ENCODE measurements around the gene PPM1M.

The PPM1M gene

GRCh38 chr3:52249683-52250082 lies 4.1 kb downstream of the PPM1M start:
- TF ChIP-seq POLR2A (IDR thresholded peaks at IDR 0.05; ENCODE audit: extremely low read depth, insufficient read length) (no peak), MYC (IDR thresholded peaks at IDR 0.05; ENCODE audit: low read depth, low read length) (no peak), CTCF (IDR thresholded peaks at IDR 0.05; ENCODE audit: low read depth, low read length) (no peak), MAX (IDR thresholded peaks at IDR 0.05; ENCODE audit: low read depth, low read length) (no peak)
- H3K4me3 ChIP-seq (ENCODE audit: low read depth, low read length) = no peak overlapping the region
- DNase-seq (ENCODE audit: low read depth) = no peak

- DNase-seq (ENCODE audit: low read depth) = no peak
- TF ChIP-seq MYC (IDR thresholded peaks at IDR 0.05; ENCODE audit: low read depth, low read length) = no peak
- no peak for TF ChIP-seq CTCF (IDR thresholded peaks at IDR 0.05; ENCODE audit: low read depth, low read length)
- TF ChIP-seq POLR2A (IDR thresholded peaks at IDR 0.05; ENCODE audit: extremely low read depth, insufficient read length) = no peak
- TF ChIP-seq MAX (IDR thresholded peaks at IDR 0.05; ENCODE audit: low read depth, low read length) = no peak
- no peak overlapping the region for H3K4me3 ChIP-seq (ENCODE audit: low read depth, low read length)
Measured at GRCh38 chr3:52250122-52250521, 4.6 kb downstream of the PPM1M start.

- DNase-seq (ENCODE audit: low read depth) = peak; percentile 98
- peak overlapping the region; percentile 32 for H3K4me3 ChIP-seq (ENCODE audit: low read depth, low read length)
- no peak for TF ChIP-seq POLR2A (IDR thresholded peaks at IDR 0.05; ENCODE audit: extremely low read depth, insufficient read length)
- TF ChIP-seq MAX (IDR thresholded peaks at IDR 0.05; ENCODE audit: low read depth, low read length) = peak; percentile 77
- TF ChIP-seq MYC (IDR thresholded peaks at IDR 0.05; ENCODE audit: low read depth, low read length) = peak; percentile 83
- no peak for TF ChIP-seq CTCF (IDR thresholded peaks at IDR 0.05; ENCODE audit: low read depth, low read length)
Measured at GRCh38 chr3:52253314-52254304, 8.1 kb downstream of the PPM1M start.

GRCh38 chr3:52254608-52255007 lies 9.0 kb downstream of the PPM1M start:
- no peak for TF ChIP-seq MYC (IDR thresholded peaks at IDR 0.05; ENCODE audit: low read depth, low read length)
- TF ChIP-seq MAX (IDR thresholded peaks at IDR 0.05; ENCODE audit: low read depth, low read length) = no peak
- TF ChIP-seq POLR2A (IDR thresholded peaks at IDR 0.05; ENCODE audit: extremely low read depth, insufficient read length) = no peak
- TF ChIP-seq CTCF (IDR thresholded peaks at IDR 0.05; ENCODE audit: low read depth, low read length) = no peak
- no peak for DNase-seq (ENCODE audit: low read depth)
- no peak overlapping the region for H3K4me3 ChIP-seq (ENCODE audit: low read depth, low read length)

GRCh38 chr3:52256159-52256558 lies 10.6 kb downstream of the PPM1M start:
- no peak for TF ChIP-seq CTCF (IDR thresholded peaks at IDR 0.05; ENCODE audit: low read depth, low read length)
- TF ChIP-seq MAX (IDR thresholded peaks at IDR 0.05; ENCODE audit: low read depth, low read length) = no peak
- no peak for TF ChIP-seq POLR2A (IDR thresholded peaks at IDR 0.05; ENCODE audit: extremely low read depth, insufficient read length)
- TF ChIP-seq MYC (IDR thresholded peaks at IDR 0.05; ENCODE audit: low read depth, low read length) = no peak
- DNase-seq (ENCODE audit: low read depth) = no peak
- H3K4me3 ChIP-seq (ENCODE audit: low read depth, low read length) = no peak overlapping the region

Measured in NB4 (cell line).